IgD-negative memory B cell (primary cell): ENCODE measurements around the gene CYBB. TPM values are rescaled to one million over a fixed set of nuclear protein-coding genes. Genes with fewer than 3 reads are reported as not detected.

ENCODE experiments used
- H3K27ac Mint-ChIP-seq, 3 donors: one replicate each; pipeline ENCODE4 v1.8.0; 2020 to 2022; ENCODE audit warnings: mild to moderate bottlenecking in 3 of 3, mixed read lengths in 3 of 3, moderate library complexity in 1 of 3
- H3K27me3 Mint-ChIP-seq: one replicate; pipeline ENCODE4 v1.8.0; 2021; ENCODE audit warnings: mixed read lengths
- H3K36me3 Mint-ChIP-seq: one replicate; pipeline ENCODE4 v1.8.0; 2020; ENCODE audit warnings: mild to moderate bottlenecking, mixed read lengths
- H3K4me1 Mint-ChIP-seq, 3 donors: one replicate each; pipeline ENCODE4 v1.8.0; 2020 to 2022; ENCODE audit warnings: mixed read lengths in 3 of 3, mild to moderate bottlenecking in 1 of 3
- H3K4me3 Mint-ChIP-seq, 4 donors: one replicate each; pipeline ENCODE4 v1.8.0; 2020 to 2022; ENCODE audit warnings: mild to moderate bottlenecking in 4 of 4, mixed read lengths in 4 of 4, moderate library complexity in 3 of 4
- H3K9me3 Mint-ChIP-seq, 3 donors: one replicate each; pipeline ENCODE4 v1.8.0; 2020 to 2021; ENCODE audit warnings: mixed read lengths in 3 of 3, mild to moderate bottlenecking in 1 of 3
- polyA plus RNA-seq: library from polyadenylated mRNA; unstranded; fragments of 300-500 nt; fragmentation: Illumina TruSeq; gene quantifications from one replicate; pipeline ENCODE4 v1.2.3, GENCODE V29; 2021

Gene CYBB
- polyA plus RNA-seq, 1 donor from 2014 or later: 122 TPM

GRCh38 chrX:37802028-37802427 lies 22.2 kb downstream of the CYBB start:
- peaks cover 17 to 31% (median 18%) of the 10 kb centered on the region in 3 donors for H3K4me1 Mint-ChIP-seq
- no peak overlapping the region for H3K27ac Mint-ChIP-seq
- no peak overlapping the region for H3K4me3 Mint-ChIP-seq
- H3K36me3 Mint-ChIP-seq: peaks cover 1% of the 10 kb centered on the region
- no peaks in the 10 kb centered on the region for H3K27me3 Mint-ChIP-seq
- no peaks in the 10 kb centered on the region for H3K9me3 Mint-ChIP-seq

- Mint-ChIP-seq H3K27ac (peak overlapping the region in 2 of 3 donors; percentile 18 to 63), H3K4me3 (no peak overlapping the region), H3K27me3 (no peaks in the 10 kb centered on the region), H3K9me3 (no peaks in the 10 kb centered on the region), H3K36me3 (peaks cover 1% of the 10 kb centered on the region), H3K4me1 (peaks cover 12 to 21% (median 13%) of the 10 kb centered on the region in 3 donors)
Measured at GRCh38 chrX:37803057-37803456, 23.2 kb downstream of the CYBB start.

GRCh38 chrX:37809970-37810369 lies 30.1 kb downstream of the CYBB start:
- Mint-ChIP-seq H3K9me3 (no peaks in the 10 kb centered on the region), H3K4me3 (peak overlapping the region in 1 of 4 donors; percentile 29), H3K27ac (peak overlapping the region in 1 of 3 donors; percentile 6), H3K27me3 (peaks cover 1% of the 10 kb centered on the region), H3K4me1 (peaks cover 40 to 41% (median 41%) of the 10 kb centered on the region in 3 donors), H3K36me3 (peaks cover 1% of the 10 kb centered on the region)

GRCh38 chrX:37812110-37812509 lies 32.3 kb downstream of the CYBB start:
- H3K36me3 Mint-ChIP-seq: no peaks in the 10 kb centered on the region
- H3K4me3 Mint-ChIP-seq: no peak overlapping the region
- H3K27ac Mint-ChIP-seq: peak overlapping the region in 2 of 3 donors; percentile 44 to 74
- H3K27me3 Mint-ChIP-seq: peaks cover 3% of the 10 kb centered on the region
- H3K4me1 Mint-ChIP-seq: peaks cover 44 to 61% (median 59%) of the 10 kb centered on the region in 3 donors
- no peaks in the 10 kb centered on the region for H3K9me3 Mint-ChIP-seq

GRCh38 chrX:37813570-37813969 lies 33.7 kb downstream of the CYBB start:
- no peaks in the 10 kb centered on the region for H3K9me3 Mint-ChIP-seq
- H3K36me3 Mint-ChIP-seq: no peaks in the 10 kb centered on the region
- peak overlapping the region in 2 of 3 donors; percentile 46 to 74 for H3K27ac Mint-ChIP-seq
- peak overlapping the region in 3 of 4 donors; percentile 4 to 29 (median 28) for H3K4me3 Mint-ChIP-seq
- H3K27me3 Mint-ChIP-seq: peaks cover 5% of the 10 kb centered on the region
- peaks cover 50 to 71% (median 67%) of the 10 kb centered on the region in 3 donors for H3K4me1 Mint-ChIP-seq

DNA sequence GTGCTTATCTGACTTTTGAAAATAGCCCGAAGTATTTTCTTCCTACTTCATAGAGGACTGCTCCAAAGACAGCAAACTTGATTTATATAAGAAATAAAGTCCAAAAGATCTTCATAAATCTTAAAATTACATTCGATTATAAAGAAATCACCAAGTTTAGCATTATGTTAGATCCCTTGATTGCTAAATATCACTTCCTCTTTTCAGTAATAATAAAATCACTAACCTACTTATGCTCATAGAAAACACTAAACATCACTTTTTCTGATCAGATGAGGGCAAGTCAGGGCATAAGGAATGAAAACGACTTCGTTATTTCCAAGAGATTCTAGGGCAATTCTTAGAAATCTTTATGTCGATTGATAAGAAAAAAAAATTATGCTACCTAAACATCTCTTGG lies 35.5 kb downstream of the CYBB start:
- Mint-ChIP-seq H3K9me3 (no peaks in the 10 kb centered on the region), H3K27me3 (peaks cover 5% of the 10 kb centered on the region), H3K36me3 (no peaks in the 10 kb centered on the region), H3K4me1 (peaks cover 58 to 68% (median 63%) of the 10 kb centered on the region in 3 donors), H3K4me3 (peak overlapping the region in 3 of 4 donors; percentile 23 to 72 (median 64)), H3K27ac (peak overlapping the region; percentile 48 to 95 (median 61))

GRCh38 chrX:37816766-37817165 lies 36.9 kb downstream of the CYBB start:
- H3K9me3 Mint-ChIP-seq: no peaks in the 10 kb centered on the region
- peak overlapping the region; percentile 87 to 96 (median 96) for H3K27ac Mint-ChIP-seq
- H3K27me3 Mint-ChIP-seq: peaks cover 5% of the 10 kb centered on the region
- peak overlapping the region; percentile 67 to 85 (median 80) for H3K4me3 Mint-ChIP-seq
- peaks cover 54 to 59% (median 57%) of the 10 kb centered on the region in 3 donors for H3K4me1 Mint-ChIP-seq
- H3K36me3 Mint-ChIP-seq: no peaks in the 10 kb centered on the region

GRCh38 chrX:37817176-37817575 lies 37.3 kb downstream of the CYBB start:
- peaks cover 4% of the 10 kb centered on the region for H3K27me3 Mint-ChIP-seq
- H3K36me3 Mint-ChIP-seq: no peaks in the 10 kb centered on the region
- peaks cover 50 to 55% (median 54%) of the 10 kb centered on the region in 3 donors for H3K4me1 Mint-ChIP-seq
- H3K27ac Mint-ChIP-seq: peak overlapping the region; percentile 87 to 96 (median 96)
- H3K4me3 Mint-ChIP-seq: peak overlapping the region; percentile 67 to 85 (median 80)
- H3K9me3 Mint-ChIP-seq: no peaks in the 10 kb centered on the region

- H3K4me1 Mint-ChIP-seq: peaks cover 49 to 54% (median 50%) of the 10 kb centered on the region in 3 donors
Measured at GRCh38 chrX:37817579-37817978, 37.7 kb downstream of the CYBB start.

GRCh38 chrX:37818031-37818430 lies 38.2 kb downstream of the CYBB start:
- Mint-ChIP-seq H3K9me3 (no peaks in the 10 kb centered on the region), H3K36me3 (no peaks in the 10 kb centered on the region), H3K4me1 (peaks cover 48 to 52% (median 49%) of the 10 kb centered on the region in 3 donors), H3K27ac (peak overlapping the region; percentile 87 to 97 (median 96)), H3K27me3 (peaks cover 3% of the 10 kb centered on the region), H3K4me3 (peak overlapping the region; percentile 80 to 94 (median 86))

More at GRCh38 chrX:37817579-37817978, 37.7 kb downstream of the CYBB start:
- peak overlapping the region; percentile 80 to 94 (median 83) for H3K4me3 Mint-ChIP-seq
- no peaks in the 10 kb centered on the region for H3K36me3 Mint-ChIP-seq
- no peaks in the 10 kb centered on the region for H3K9me3 Mint-ChIP-seq
- H3K27me3 Mint-ChIP-seq: peaks cover 3% of the 10 kb centered on the region
- peak overlapping the region; percentile 87 to 96 (median 96) for H3K27ac Mint-ChIP-seq

DNA sequence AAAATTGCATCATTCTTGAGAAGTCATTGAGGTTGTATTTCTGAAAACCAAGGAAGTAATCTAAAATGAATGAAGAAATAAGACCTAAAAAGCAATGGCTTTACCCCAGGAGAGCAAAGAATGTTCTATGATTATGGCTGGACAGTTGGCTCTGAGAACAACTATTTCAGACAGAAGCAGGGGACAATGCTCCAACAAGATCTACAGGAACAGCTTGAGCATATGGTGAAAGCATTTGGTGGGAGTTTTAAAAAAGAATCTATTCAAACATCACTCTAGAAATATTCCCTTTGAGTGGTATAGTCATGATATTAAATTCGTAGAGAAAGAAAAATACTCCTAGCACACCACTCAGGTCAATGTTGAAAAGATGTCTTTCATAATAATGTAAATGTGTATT lies 40.8 kb downstream of the CYBB start:
- peak overlapping the region in 1 of 4 donors; percentile 49 for H3K4me3 Mint-ChIP-seq

DNA sequence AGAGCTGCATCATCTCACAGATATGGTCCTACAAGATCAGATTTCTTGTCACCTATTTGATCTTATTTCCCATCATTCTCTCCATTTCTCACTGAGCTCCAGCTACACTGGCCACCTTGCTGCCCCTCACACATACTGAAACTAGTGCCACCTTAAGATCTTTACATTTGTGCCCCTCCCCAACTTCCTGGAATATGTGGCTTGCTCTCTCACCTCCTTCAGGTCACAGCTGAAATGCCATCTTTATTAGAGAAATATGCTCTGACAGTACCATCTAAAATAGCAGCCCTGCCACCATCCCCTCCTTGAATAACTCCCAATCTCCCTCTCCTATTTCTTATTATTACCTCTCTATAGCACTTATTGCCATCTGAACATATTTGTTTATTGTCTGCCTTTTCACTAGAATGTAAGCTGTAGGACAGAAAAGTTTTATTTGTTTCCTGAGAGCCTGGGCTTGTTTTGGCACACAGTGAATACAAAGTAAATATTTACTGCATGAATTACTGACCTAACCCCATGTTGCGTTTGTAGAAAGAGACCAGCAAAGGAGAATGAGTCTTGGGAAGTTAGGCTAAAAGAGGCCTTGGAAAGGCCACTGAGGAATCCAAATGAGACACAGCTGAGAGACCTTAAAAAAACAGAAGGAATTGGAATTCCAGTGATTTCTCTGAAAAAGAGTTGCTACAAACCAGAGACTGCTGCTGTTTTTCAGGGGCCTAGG lies 44.8 kb downstream of the CYBB start:
- Mint-ChIP-seq H3K27me3 (no peaks in the 10 kb centered on the region), H3K4me3 (peak overlapping the region in 3 of 4 donors; percentile 21 to 36 (median 23)), H3K9me3 (no peaks in the 10 kb centered on the region), H3K27ac (peak overlapping the region; percentile 7 to 71 (median 35)), H3K36me3 (no peaks in the 10 kb centered on the region), H3K4me1 (peaks cover 18 to 25% (median 22%) of the 10 kb centered on the region in 3 donors)

More for the DNA sequence above, 40.8 kb downstream of the CYBB start:
- no peak overlapping the region for H3K27ac Mint-ChIP-seq
- H3K9me3 Mint-ChIP-seq: no peaks in the 10 kb centered on the region
- peaks cover 3% of the 10 kb centered on the region for H3K27me3 Mint-ChIP-seq
- peaks cover 42 to 50% (median 48%) of the 10 kb centered on the region in 3 donors for H3K4me1 Mint-ChIP-seq
- no peaks in the 10 kb centered on the region for H3K36me3 Mint-ChIP-seq

DNA sequence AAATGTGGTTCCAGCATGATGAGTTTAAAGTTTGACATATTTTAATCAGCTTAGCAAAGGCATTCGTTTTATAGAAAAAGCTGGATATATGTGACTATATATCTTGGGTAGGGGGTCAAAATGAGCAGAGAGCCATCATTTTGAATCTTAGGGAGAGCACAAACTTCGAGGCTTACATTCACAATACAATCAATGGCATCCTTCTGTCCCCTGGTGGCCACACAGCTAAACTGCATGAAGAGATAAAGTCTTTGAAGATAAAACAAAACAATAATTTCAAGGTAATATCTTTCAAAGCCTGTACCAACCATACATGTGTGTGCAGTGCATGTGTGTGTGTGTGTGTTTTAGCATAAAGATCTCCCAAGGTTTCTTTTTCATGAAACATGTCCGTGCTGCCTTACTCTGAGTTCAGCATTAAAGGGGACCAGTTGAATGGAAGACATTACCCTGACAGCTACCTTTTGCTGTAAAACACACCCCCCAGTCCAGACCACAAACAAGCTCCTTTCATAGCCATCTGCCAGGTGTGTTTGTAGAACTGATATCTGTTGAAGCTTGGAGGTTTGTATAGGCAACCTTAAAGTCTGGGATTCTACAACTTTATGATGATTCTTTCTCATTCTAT lies 45.5 kb downstream of the CYBB start:
- peaks cover 16 to 25% (median 22%) of the 10 kb centered on the region in 3 donors for H3K4me1 Mint-ChIP-seq
- H3K27ac Mint-ChIP-seq: peak overlapping the region in 2 of 3 donors; percentile 7 to 35
- no peaks in the 10 kb centered on the region for H3K9me3 Mint-ChIP-seq
- no peaks in the 10 kb centered on the region for H3K27me3 Mint-ChIP-seq
- no peaks in the 10 kb centered on the region for H3K36me3 Mint-ChIP-seq
- H3K4me3 Mint-ChIP-seq: peak overlapping the region in 1 of 4 donors; percentile 4

GRCh38 chrX:37829721-37830120 lies 49.9 kb downstream of the CYBB start:
- Mint-ChIP-seq H3K27me3 (no peaks in the 10 kb centered on the region), H3K9me3 (no peaks in the 10 kb centered on the region), H3K4me1 (peaks cover 5 to 7% (median 7%) of the 10 kb centered on the region in 3 donors), H3K36me3 (no peaks in the 10 kb centered on the region), H3K4me3 (no peak overlapping the region), H3K27ac (no peak overlapping the region)

- Mint-ChIP-seq H3K27ac (no peak overlapping the region), H3K27me3 (no peaks in the 10 kb centered on the region), H3K4me1 (peaks cover 0 to under 1% (median under 1%) of the 10 kb centered on the region in 3 donors), H3K4me3 (no peak overlapping the region), H3K36me3 (no peaks in the 10 kb centered on the region), H3K9me3 (no peaks in the 10 kb centered on the region)
Measured at GRCh38 chrX:37830371-37830770, 50.5 kb downstream of the CYBB start.
